GM04503 (cell line): ENCODE measurements around the gene MAST1.
"Not testable (repeated sequence)": the region's sequence is repeated elsewhere in the genome, so short reads cannot be mapped to it uniquely, and the experiment has no call there.

Experiments
- DNase-seq: peaks from one replicate; pipeline ENCODE4 v3.0.0-alpha.2; 2012; ENCODE audit warnings: low read depth

MAST1 gene

DNA sequence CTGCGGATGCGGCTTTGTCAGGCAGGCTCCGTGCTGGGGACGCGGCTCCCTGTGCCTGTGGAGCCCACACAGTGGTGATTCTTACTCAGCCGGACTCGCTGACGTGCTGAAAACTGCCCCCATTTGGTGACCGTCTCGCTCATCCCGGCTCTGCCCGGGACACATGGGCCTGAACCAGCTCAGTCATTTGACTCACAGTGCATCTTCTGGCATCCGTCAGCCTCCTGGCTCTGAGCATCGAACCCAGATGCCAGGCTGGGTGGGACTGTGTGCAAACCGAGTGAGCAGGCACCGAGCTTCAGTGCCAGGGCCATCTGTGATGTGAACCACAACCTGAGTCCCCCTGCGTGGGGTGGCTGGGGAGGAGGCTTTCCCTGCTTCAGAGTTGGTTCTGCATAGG lies 58.1 kb downstream of the MAST1 start:
- DNase-seq: no peak

DNA sequence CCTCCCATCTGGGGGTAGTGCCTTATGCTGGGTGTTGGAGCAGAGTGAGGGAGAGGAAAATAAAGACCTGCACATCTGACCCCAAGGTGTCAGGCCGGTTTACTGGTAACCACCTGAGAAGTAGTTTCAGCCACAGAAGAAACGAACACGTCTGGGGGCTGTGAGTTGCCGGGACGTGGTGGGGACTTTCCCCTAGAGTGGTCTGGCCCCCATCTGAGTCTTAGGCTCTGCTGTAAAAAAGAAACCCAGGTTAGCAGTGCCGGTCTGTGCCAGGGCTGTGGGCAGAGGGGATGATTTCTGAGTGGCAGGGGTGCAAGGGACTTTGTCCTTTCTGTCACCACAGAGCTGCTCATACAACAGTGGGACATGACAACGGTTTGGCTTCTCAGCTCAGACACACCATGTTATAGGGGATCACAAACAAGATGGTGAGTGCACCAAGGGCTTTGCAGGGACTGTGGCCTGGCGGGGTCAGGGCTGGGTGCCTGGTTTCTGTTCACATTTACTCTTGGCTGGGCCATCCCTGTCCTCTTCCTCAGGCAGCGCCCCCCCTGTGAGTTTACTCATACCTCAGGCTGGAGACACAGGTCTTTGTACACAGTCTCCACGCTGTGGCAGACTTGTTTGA lies 61.7 kb downstream of the MAST1 start:
- no peak for DNase-seq

DNA sequence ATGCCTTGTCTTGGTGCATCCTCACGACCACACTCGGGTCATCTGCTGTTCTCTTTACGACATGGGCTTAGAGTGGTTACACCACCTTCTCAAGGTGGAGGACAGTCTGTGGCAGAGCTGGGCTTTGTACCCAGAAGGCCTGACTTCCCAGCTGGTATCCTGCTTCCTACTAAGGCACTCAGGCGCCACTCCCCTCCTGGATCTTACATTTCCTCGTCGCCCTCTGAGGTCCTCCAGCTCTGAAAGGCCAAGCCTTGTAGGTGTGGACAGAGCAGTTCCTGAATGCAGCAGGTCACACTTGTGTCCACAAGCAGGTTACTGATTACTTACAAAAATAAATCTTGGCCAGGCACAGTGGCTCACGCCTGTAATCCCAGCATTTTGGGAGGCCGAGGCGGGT lies 68.9 kb downstream of the MAST1 start:
- DNase-seq: no peak

DNA sequence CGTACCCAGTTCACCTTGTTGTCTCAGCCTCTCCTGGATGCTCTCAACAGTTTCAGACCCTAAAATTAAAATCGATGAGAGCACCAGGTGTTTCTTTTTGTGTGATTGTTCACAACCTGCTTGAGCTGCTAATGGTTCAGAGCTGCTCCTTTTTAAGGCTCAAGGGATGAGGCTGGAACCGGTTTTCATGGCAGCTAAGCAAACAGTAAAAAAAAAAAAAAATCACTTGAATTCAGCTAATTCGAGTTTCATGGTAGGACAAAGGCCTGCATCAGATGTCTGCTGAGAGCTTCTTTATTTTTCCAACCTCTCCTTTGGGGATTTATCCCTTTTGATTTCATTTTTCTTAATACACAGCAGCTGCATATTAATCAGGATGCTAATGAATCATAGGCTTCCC lies 74.3 kb downstream of the MAST1 start:
- DNase-seq: no peak

DNA sequence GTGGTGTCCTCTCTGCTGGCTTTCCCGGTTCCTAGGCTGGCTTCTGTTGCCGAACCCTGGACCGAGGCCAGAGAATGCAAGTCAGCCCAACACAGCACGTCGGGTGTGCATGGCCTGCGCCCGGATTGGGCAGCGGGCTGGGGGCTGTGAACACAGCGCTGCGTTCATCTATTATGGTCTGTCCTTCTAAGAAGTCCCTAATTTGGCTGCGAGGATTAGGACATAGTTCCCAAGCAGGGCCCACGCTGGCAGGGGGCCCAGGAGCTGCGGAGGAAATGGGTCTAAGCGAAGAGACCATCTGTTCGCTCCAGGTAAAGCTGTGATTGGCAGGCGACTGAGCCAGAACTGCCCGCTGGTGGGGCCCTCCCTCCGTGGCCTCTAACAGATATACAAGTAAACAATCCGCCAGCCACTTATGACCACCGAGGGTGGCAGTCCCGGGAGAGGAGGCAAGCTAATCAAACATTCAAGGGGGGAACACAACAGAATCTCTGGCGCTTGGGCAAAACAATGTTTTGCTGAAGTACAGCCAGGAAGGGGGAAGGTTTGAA lies 74.8 kb downstream of the MAST1 start:
- peak; percentile 11 for DNase-seq

DNA sequence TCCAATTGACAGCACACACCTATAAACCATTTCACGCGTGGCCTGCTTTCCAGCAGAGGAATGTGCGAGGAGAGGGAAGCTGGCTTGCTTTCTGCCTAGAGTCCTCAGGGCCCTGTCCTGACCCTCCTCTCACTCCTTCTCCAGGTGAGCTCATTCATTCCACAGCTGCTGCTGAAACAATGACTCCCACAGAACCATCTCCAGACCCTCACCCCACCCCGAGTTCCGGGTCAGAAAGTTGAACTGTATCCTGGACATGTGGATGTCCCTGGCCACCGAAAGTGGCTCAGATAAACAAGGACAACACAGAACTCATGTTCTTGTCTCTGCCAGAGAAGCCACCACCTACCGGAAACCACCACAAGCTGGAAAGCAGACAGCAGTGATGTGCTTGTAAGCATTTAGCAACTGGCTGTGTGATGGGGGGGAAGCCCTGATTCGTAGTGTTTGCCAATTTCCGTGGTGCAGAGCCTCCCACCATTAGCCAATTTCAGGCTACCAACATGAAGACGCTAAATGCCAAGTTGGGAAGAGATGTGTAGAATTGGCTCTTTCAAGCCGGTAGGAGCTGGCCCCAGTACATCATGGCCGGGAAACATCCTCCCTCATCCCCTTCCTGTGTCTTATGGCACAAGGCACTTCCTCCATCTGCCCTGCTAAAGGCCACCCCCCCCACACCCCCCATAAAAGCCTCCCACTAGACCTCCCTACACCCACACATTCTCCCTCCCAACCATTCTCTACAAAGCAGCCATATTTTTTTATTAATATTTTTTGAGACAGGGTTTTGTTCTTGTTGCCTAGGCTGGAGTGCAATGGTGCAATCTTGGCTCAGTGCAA lies 75.8 kb downstream of the MAST1 start:
- no peak for DNase-seq

DNA sequence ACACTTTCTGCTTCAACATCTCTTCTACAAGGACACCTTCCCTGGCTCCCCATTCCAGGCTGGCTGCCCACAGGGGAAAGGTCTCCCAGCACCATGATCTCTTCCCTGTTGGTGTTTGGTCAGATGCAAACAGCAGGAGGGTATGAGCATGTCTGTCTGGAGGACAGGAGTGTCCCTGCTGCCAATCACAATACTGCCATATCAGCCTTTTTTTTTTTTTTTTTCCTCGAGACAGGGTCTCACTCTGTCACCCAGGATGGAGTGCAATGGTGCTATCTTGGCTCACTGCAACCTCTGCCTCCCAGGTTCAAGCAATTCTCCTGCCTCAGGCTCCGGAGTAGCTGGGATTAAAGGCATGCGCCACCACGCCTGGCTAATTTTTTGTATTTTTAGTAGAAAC lies 77.5 kb downstream of the MAST1 start:
- DNase-seq: not testable (repeated sequence)

DNA sequence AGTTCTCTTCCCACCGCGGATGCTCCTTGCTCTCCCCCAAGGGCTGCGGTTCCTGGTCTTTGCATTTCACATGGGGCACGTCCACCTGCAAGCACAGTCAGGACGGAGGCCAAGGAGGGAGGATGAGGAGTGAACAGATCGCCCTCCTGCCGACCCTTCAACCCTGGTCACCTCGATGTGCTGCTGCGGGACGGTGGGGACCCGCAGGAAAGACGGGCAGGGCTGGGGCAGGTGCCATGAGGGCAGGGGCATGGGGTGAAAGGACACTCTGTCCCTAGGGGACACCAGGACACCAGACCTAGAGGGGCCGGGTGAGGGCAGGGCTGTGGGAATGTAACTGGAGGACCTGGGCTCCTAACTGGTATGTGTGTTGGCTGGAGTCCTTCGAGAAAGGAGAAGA lies 79.9 kb downstream of the MAST1 start:
- no peak for DNase-seq

DNA sequence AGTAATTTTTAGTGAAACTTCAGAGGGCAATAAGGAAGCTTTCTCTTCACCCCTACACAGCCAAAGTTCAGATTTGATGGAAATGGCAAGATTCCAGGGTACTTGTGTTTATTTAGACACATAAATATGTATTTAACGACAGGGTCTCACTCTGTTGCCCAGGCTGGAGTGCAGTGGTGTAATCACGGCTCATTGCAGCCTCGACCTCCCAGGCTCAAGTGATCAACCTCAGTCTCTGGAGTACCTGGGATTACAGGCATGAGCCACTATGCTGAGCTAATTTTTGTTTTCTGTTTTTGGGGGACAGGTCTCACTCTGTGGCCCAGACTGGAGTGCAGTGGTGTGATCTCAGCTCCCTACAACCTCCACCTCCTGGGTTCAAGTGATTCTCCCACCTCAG lies 82.7 kb downstream of the MAST1 start:
- DNase-seq: no peak

DNA sequence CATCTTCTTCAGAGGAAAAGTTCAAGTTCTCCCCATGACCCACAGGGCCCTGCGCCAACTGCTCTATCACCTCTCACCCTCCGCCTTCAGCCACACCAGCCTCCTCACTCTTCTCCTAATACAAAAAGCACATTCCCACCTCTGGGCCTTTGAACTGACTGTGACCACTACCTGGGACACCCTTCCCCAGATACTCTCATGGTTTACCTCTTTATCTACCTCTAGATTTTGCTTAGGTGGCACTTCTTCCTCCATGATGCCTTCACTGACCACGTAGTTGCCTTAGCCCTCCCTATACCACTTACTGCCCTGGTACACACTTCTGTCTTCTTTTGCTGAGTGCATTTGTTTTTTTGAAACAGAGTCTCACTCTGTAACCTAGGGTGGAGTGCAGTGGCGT lies 84.6 kb downstream of the MAST1 start:
- DNase-seq: no peak
